Measurements from ENCODE around the gene ACTL8. TPM values are rescaled to one million over a fixed set of nuclear protein-coding genes. Genes with fewer than 3 reads are reported as not detected.
A peak's percentile ranks its signal among the peaks of the same experiment; 100 is the strongest.

The ACTL8 gene
- total and polyA plus RNA-seq, 2 donors (not counting 1 experiment from before 2014, with no cell fraction given), result 0.15 TPM; not detected in 1

DNA sequence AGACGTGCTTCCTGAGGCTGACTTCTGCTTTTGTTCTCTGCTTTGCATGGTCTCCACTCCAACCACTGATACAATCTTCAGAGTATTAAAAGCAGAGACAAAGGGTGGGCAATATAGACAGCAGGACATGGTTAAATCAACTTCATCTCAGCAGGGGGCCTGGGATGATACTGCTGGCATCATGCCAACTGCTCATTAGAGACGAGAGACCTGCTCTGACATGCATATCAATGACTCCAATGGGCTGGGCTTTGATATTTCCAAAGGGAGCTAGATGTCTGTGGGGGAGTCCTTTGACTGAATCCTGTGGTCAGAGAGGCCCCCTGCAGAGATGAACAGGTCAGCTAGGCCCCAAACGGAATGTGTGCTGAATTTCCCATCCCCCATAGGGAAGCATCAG lies 106.6 kb downstream of the ACTL8 start:
- no peak overlapping the region for H3K27ac ChIP-seq (ENCODE audit: insufficient read depth, low read length)
- peaks cover 11% of the 10 kb centered on the region for H3K4me1 ChIP-seq (ENCODE audit: control insufficient read depth, extremely low read depth, insufficient read depth, low read length)
- H3K36me3 ChIP-seq (ENCODE audit: control insufficient read depth, insufficient read depth, low read length), result no peaks in the 10 kb centered on the region
- H2AFZ ChIP-seq (ENCODE audit: low read length), result no peak overlapping the region
- no peak overlapping the region for H3K4me2 ChIP-seq (ENCODE audit: extremely low read depth, insufficient read depth, low read length)
- H4K20me1 ChIP-seq (ENCODE audit: control insufficient read depth, extremely low read depth, insufficient read depth, low read length), result no peaks in the 10 kb centered on the region
- no peaks in the 10 kb centered on the region for H3K9me3 ChIP-seq (ENCODE audit: control insufficient read depth, insufficient read depth, low read depth, low read length)
- DNase-seq (ENCODE audit: low read depth in 2 of 2), result peak in 1 of 2 donors; percentile 50
- no peaks in the 10 kb centered on the region for H3K79me2 ChIP-seq (ENCODE audit: control insufficient read depth, insufficient read depth, low read length)
- H3K4me3 ChIP-seq (replicated peaks in 1 of 4; ENCODE audit: control extremely low read depth in 1 of 4, insufficient read depth in 1 of 4, low read depth in 3 of 4, low read length in 4 of 4), result no peak overlapping the region
- TF ChIP-seq, protein P1, sequence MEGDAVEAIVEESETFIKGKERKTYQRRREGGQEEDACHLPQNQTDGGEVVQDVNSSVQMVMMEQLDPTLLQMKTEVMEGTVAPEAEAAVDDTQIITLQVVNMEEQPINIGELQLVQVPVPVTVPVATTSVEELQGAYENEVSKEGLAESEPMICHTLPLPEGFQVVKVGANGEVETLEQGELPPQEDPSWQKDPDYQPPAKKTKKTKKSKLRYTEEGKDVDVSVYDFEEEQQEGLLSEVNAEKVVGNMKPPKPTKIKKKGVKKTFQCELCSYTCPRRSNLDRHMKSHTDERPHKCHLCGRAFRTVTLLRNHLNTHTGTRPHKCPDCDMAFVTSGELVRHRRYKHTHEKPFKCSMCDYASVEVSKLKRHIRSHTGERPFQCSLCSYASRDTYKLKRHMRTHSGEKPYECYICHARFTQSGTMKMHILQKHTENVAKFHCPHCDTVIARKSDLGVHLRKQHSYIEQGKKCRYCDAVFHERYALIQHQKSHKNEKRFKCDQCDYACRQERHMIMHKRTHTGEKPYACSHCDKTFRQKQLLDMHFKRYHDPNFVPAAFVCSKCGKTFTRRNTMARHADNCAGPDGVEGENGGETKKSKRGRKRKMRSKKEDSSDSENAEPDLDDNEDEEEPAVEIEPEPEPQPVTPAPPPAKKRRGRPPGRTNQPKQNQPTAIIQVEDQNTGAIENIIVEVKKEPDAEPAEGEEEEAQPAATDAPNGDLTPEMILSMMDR (conservative IDR thresholded peaks at IDR 0.05 in 1 of 2, IDR thresholded peaks at IDR 0.05 in 1 of 2; ENCODE audit: low read depth in 1 of 2, low read length in 2 of 2), result no peak
- TF ChIP-seq EZH2 (IDR thresholded peaks at IDR 0.05; ENCODE audit: low read length, missing control alignments), result no peak
- H3K27me3 ChIP-seq (ENCODE audit: control insufficient read depth, insufficient read depth, low read length), result no peaks in the 10 kb centered on the region
- no peak overlapping the region for H3K9ac ChIP-seq (ENCODE audit: insufficient read depth, low read length)

- Histone ChIP-seq H3K4me3 (replicated peaks in 1 of 4; ENCODE audit: control extremely low read depth in 1 of 4, insufficient read depth in 1 of 4, low read depth in 3 of 4, low read length in 4 of 4) (no peak overlapping the region), H3K4me1 (ENCODE audit: control insufficient read depth, extremely low read depth, insufficient read depth, low read length) (peaks cover 12% of the 10 kb centered on the region), H3K79me2 (ENCODE audit: control insufficient read depth, insufficient read depth, low read length) (no peaks in the 10 kb centered on the region), H3K9ac (ENCODE audit: insufficient read depth, low read length) (no peak overlapping the region), H3K27me3 (ENCODE audit: control insufficient read depth, insufficient read depth, low read length) (no peaks in the 10 kb centered on the region), H3K36me3 (ENCODE audit: control insufficient read depth, insufficient read depth, low read length) (no peaks in the 10 kb centered on the region), H4K20me1 (ENCODE audit: control insufficient read depth, extremely low read depth, insufficient read depth, low read length) (no peaks in the 10 kb centered on the region), H3K4me2 (ENCODE audit: extremely low read depth, insufficient read depth, low read length) (no peak overlapping the region), H3K9me3 (ENCODE audit: control insufficient read depth, insufficient read depth, low read depth, low read length) (no peaks in the 10 kb centered on the region), H2AFZ (ENCODE audit: low read length) (no peak overlapping the region), H3K27ac (ENCODE audit: insufficient read depth, low read length) (no peak overlapping the region)
- no peak for TF ChIP-seq EZH2 (IDR thresholded peaks at IDR 0.05; ENCODE audit: low read length, missing control alignments)
- TF ChIP-seq, protein P1 (conservative IDR thresholded peaks at IDR 0.05 in 1 of 2, IDR thresholded peaks at IDR 0.05 in 1 of 2; ENCODE audit: low read depth in 1 of 2, low read length in 2 of 2), result no peak
- no peak for DNase-seq (ENCODE audit: low read depth in 2 of 2)
These were observed 107.0 kb downstream of the ACTL8 start for GRCh38 chr1:17862121-17862520.

DNA sequence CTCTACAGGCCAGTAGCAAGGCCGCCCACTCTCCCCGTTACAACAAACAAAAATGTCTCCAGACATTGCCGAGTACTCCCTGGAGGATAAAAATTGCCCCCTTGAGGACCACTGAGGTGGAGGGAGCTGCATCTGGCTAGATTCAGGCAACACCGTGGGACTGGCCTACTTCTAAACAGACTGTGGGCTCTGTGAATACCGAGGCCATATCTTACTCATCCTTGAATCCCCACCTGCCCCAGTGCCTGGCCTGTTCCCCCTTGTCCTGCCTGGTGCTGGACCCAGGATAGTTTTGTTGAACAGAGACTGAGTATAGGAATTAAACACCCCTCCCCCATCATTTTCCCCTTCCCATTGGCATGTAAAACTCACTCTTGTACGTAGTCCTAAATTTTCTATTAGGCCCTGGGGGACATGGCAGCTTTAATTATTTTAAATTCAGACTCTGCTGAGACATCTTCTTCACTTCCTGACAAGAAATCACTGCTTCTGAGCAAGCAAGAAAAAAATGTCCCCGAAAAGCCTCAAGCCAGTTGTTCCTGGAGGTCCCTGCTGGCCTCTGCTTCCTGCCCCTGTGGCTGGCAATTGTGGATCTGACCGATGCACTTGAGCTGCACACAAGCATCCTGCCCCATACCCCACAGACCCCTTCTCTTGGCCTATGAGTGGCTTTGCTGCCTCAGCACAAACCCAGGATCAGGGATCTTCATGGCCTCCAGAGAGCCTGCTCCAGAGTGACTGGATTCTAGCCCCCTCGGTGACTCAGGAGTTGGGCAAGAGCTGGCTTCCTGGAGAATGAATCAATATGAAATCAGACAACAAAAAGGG lies 111.0 kb downstream of the ACTL8 start:
- Histone ChIP-seq H2AFZ (ENCODE audit: low read length) (peak overlapping the region; percentile 15), H3K27me3 (ENCODE audit: control insufficient read depth, insufficient read depth, low read length) (no peaks in the 10 kb centered on the region), H3K9ac (ENCODE audit: insufficient read depth, low read length) (peak overlapping the region; percentile 23), H3K4me2 (ENCODE audit: extremely low read depth, insufficient read depth, low read length) (peak overlapping the region; percentile 48), H3K9me3 (ENCODE audit: control insufficient read depth, insufficient read depth, low read depth, low read length) (no peaks in the 10 kb centered on the region), H3K4me1 (ENCODE audit: control insufficient read depth, extremely low read depth, insufficient read depth, low read length) (peaks cover 12% of the 10 kb centered on the region), H3K27ac (ENCODE audit: insufficient read depth, low read length) (peak overlapping the region; percentile 80), H3K4me3 (replicated peaks in 1 of 4; ENCODE audit: control extremely low read depth in 1 of 4, insufficient read depth in 1 of 4, low read depth in 3 of 4, low read length in 4 of 4) (no peak overlapping the region), H3K79me2 (ENCODE audit: control insufficient read depth, insufficient read depth, low read length) (no peaks in the 10 kb centered on the region), H4K20me1 (ENCODE audit: control insufficient read depth, extremely low read depth, insufficient read depth, low read length) (no peaks in the 10 kb centered on the region), H3K36me3 (ENCODE audit: control insufficient read depth, insufficient read depth, low read length) (no peaks in the 10 kb centered on the region)
- DNase-seq (ENCODE audit: low read depth in 2 of 2), result peak; percentile 92
- TF ChIP-seq, protein P1 (conservative IDR thresholded peaks at IDR 0.05 in 1 of 2, IDR thresholded peaks at IDR 0.05 in 1 of 2; ENCODE audit: low read depth in 1 of 2, low read length in 2 of 2), result no peak
- TF ChIP-seq EZH2 (IDR thresholded peaks at IDR 0.05; ENCODE audit: low read length, missing control alignments), result no peak
